Right atrium auricular region (tissue), 2 donors: Measurements from ENCODE around the gene PRR33. TPM values are rescaled to one million over a fixed set of nuclear protein-coding genes. Genes with fewer than 3 reads are reported as not detected.

ENCODE experiments used
- DNase-seq: peaks from one replicate; pipeline ENCODE4 v3.0.0-alpha.2; 2019; ENCODE audit warnings: low spot score
- H3K27ac ChIP-seq, 2 donors: fragments of 200-600 bp; sonication (generic); 1 replicate in 1 of 2; 2 replicates in 1 of 2; pipeline ENCODE4 v1.5.1; 2016 to 2019
- H3K27me3 ChIP-seq, 2 donors: fragments of 200-600 bp; sonication (generic); one replicate each; pipeline versions ENCODE4 v1.5.1 to v1.6.0; 2017 to 2019
- H3K36me3 ChIP-seq: fragments of 200-600 bp; sonication (generic); one replicate; pipeline ENCODE4 v1.5.1; 2016
- H3K4me1 ChIP-seq, 2 donors: fragments of 200-600 bp; sonication (generic); one replicate each; pipeline versions ENCODE4 v1.5.1 to v1.6.0; 2017 to 2019
- H3K4me3 ChIP-seq, 2 donors: fragments of 200-600 bp; sonication (generic); 1 replicate in 1 of 2; 2 replicates in 1 of 2; pipeline ENCODE4 v1.5.1; 2017 to 2019; ENCODE audit warnings: mild to moderate bottlenecking in 1 of 2, moderate library complexity in 1 of 2
- H3K9me3 ChIP-seq, 2 donors: fragments of 200-600 bp; sonication (generic); one replicate each; pipeline ENCODE4 v1.5.1; 2019
- CTCF ChIP-seq, 2 donors: fragments of 200-600 bp; sonication (generic); IDR thresholded peaks; one replicate each; pipeline ENCODE4 v1.5.1; 2019; ENCODE audit warnings: antibody characterized with exemption in 2 of 2
- total RNA-seq, 2 donors: library from RNA; depleted of rRNA; stranded (reverse); fragments of >200 nt; gene quantifications; one replicate each; pipeline ENCODE4 v1.1.0, GENCODE V29; 2016

Gene PRR33
- total RNA-seq, 2 donors from 2014 or later = 0.33 TPM; not detected in 1

GRCh38 chr11:1890856-1891830 is 552 bp downstream of the PRR33 start:
- DNase-seq = no peak
- no peak for TF ChIP-seq CTCF (IDR thresholded peaks at IDR 0.05)
- peaks cover 0 to 6% of the 10 kb centered on the region in 2 donors for H3K4me1 ChIP-seq
- no peak overlapping the region for H3K27ac ChIP-seq
- no peaks in the 10 kb centered on the region for H3K27me3 ChIP-seq
- no peaks in the 10 kb centered on the region for H3K9me3 ChIP-seq
- H3K4me3 ChIP-seq = no peak overlapping the region
- peaks cover 5% of the 10 kb centered on the region for H3K36me3 ChIP-seq

- no peaks in the 10 kb centered on the region for H3K9me3 ChIP-seq
- H3K27ac ChIP-seq = no peak overlapping the region
- H3K4me3 ChIP-seq = no peak overlapping the region
- peaks cover 0 to 6% of the 10 kb centered on the region in 2 donors for H3K4me1 ChIP-seq
- TF ChIP-seq CTCF (IDR thresholded peaks at IDR 0.05) = no peak
- no peak for DNase-seq
- H3K27me3 ChIP-seq = no peaks in the 10 kb centered on the region
- peaks cover 11% of the 10 kb centered on the region for H3K36me3 ChIP-seq
Observed at GRCh38 chr11:1889941-1890855, 1.5 kb downstream of the PRR33 start.

GRCh38 chr11:1889224-1889930 is 2.3 kb downstream of the PRR33 start:
- Histone ChIP-seq H3K4me3 (no peak overlapping the region), H3K9me3 (no peaks in the 10 kb centered on the region), H3K4me1 (peaks cover 0 to 6% of the 10 kb centered on the region in 2 donors), H3K27ac (no peak overlapping the region), H3K27me3 (no peaks in the 10 kb centered on the region), H3K36me3 (peaks cover 18% of the 10 kb centered on the region)
- no peak for DNase-seq
- no peak for TF ChIP-seq CTCF (IDR thresholded peaks at IDR 0.05)

GRCh38 chr11:1888811-1889210 is 2.9 kb downstream of the PRR33 start:
- Histone ChIP-seq H3K27ac (no peak overlapping the region), H3K9me3 (no peaks in the 10 kb centered on the region), H3K27me3 (no peaks in the 10 kb centered on the region), H3K36me3 (peaks cover 18% of the 10 kb centered on the region), H3K4me1 (peaks cover 0 to 6% of the 10 kb centered on the region in 2 donors), H3K4me3 (no peak overlapping the region)
- no peak for TF ChIP-seq CTCF (IDR thresholded peaks at IDR 0.05)
- DNase-seq = no peak

GRCh38 chr11:1888347-1888753 is 3.3 kb downstream of the PRR33 start:
- no peaks in the 10 kb centered on the region for H3K27me3 ChIP-seq
- DNase-seq = no peak
- no peaks in the 10 kb centered on the region for H3K9me3 ChIP-seq
- no peak overlapping the region for H3K27ac ChIP-seq
- H3K4me3 ChIP-seq = no peak overlapping the region
- H3K36me3 ChIP-seq = peaks cover 18% of the 10 kb centered on the region
- TF ChIP-seq CTCF (IDR thresholded peaks at IDR 0.05) = no peak
- H3K4me1 ChIP-seq = peaks cover 0 to 6% of the 10 kb centered on the region in 2 donors
